ENCODE data around the gene TUBA1B. TPM values are rescaled to one million over a fixed set of nuclear protein-coding genes. Genes with fewer than 3 reads are reported as not detected.
"Not testable (repeated sequence)": the region's sequence is repeated elsewhere in the genome, so short reads cannot be mapped to it uniquely, and the experiment has no call there.

The TUBA1B gene
- polyA plus RNA-seq (2011; rRNA removed), result 2,513 and 3,601 TPM in 2 replicates
- 1,200 and 2,134 TPM in 2 replicates for polyA minus RNA-seq (2011; rRNA and poly(A)+ RNA removed)

GRCh38 chr12:49131051-49131893, at the start of gene TUBA1B:
TUBA1B (minus strand) TSS chr12:49131395; CDS start chr12:49131300, 95 bp downstream.
- TF ChIP-seq CTCF (IDR thresholded peaks at IDR 0.05; ENCODE audit: insufficient read depth, low read depth, low read length), result no peak
- CTCF ChIA-PET, result interaction anchor here (0.6 to 4.6 kb wide), 27 partner anchors 10 to 146 kb away, joined by 3 to 31 read pairs (median 4); partner anchors contain the start of genes LMBR1L and TUBA1A
- no peak for DNase-seq (ENCODE audit: low read depth)
- POLR2A ChIA-PET, result interaction anchor here (0.5 to 2.6 kb wide), 13 partner anchors 17 to 381 kb away, joined by 3 to 24 read pairs (median 8); partner anchors contain the start of genes LMBR1L and TUBA1A
- Histone ChIP-seq H3K36me3 (ENCODE audit: control insufficient read depth, insufficient read depth, low read length) (peaks cover 19% of the 10 kb centered on the region), H3K27me3 (ENCODE audit: control insufficient read depth, insufficient read depth, low read length) (no peaks in the 10 kb centered on the region), H3K4me3 (ENCODE audit: low read depth, low read length) (peak within 1 kb of the TSS; percentile 100)

GRCh38 chr12:49174218-49174617, 43.0 kb upstream of the TUBA1B start:
- POLR2A ChIA-PET, result no interaction called here
- CTCF ChIA-PET, result no interaction called here
- no peak for TF ChIP-seq CTCF (IDR thresholded peaks at IDR 0.05; ENCODE audit: insufficient read depth, low read depth, low read length)

DNA sequence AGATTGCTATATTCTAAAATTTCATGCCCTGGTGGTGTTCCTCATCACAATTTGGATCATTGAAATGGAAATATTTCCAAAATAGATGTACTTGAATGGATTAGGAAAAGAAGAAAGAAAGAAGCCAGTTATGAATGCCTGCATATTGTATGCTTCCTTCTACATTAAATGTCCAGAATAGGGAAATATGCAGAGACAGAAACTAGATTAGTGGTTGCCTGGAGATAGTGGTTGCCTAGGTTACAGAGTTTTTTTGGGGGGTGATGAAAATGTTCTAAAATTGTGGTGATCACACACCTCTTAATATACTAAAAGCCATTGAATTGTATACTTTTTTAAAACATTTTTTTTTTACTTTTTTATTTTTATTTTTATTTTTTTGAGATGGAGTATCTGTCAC, 39.7 kb upstream of the TUBA1B start:
- Histone ChIP-seq H3K27me3 (ENCODE audit: control insufficient read depth, insufficient read depth, low read length) (no peaks in the 10 kb centered on the region), H3K4me3 (ENCODE audit: low read depth, low read length) (no peak overlapping the region), H3K36me3 (ENCODE audit: control insufficient read depth, insufficient read depth, low read length) (no peaks in the 10 kb centered on the region)
- CTCF ChIA-PET, result interaction anchor here (0.5 to 0.7 kb wide), 3 partner anchors 12 to 165 kb away, joined by 3 read pairs; no protein-coding TSS in a partner anchor
- POLR2A ChIA-PET, result no interaction called here
- DNase-seq (ENCODE audit: low read depth), result no peak
- TF ChIP-seq CTCF (IDR thresholded peaks at IDR 0.05; ENCODE audit: insufficient read depth, low read depth, low read length), result no peak

More at GRCh38 chr12:49174218-49174617, 43.0 kb upstream of the TUBA1B start:
- no peak overlapping the region for H3K4me3 ChIP-seq (ENCODE audit: low read depth, low read length)
- no peaks in the 10 kb centered on the region for H3K27me3 ChIP-seq (ENCODE audit: control insufficient read depth, insufficient read depth, low read length)
- no peaks in the 10 kb centered on the region for H3K36me3 ChIP-seq (ENCODE audit: control insufficient read depth, insufficient read depth, low read length)
- no peak for DNase-seq (ENCODE audit: low read depth)

GRCh38 chr12:49165114-49165513, 33.9 kb upstream of the TUBA1B start:
- no peak for DNase-seq (ENCODE audit: low read depth)
- no peaks in the 10 kb centered on the region for H3K27me3 ChIP-seq (ENCODE audit: control insufficient read depth, insufficient read depth, low read length)
- TF ChIP-seq CTCF (IDR thresholded peaks at IDR 0.05; ENCODE audit: insufficient read depth, low read depth, low read length), result no peak
- no peak overlapping the region for H3K4me3 ChIP-seq (ENCODE audit: low read depth, low read length)
- POLR2A ChIA-PET, result no interaction called here
- H3K36me3 ChIP-seq (ENCODE audit: control insufficient read depth, insufficient read depth, low read length), result no peaks in the 10 kb centered on the region
- CTCF ChIA-PET, result interaction anchor here (0.9 kb wide), 1 partner anchor 63 kb away, joined by 3 read pairs; no protein-coding TSS in a partner anchor

GRCh38 chr12:49161901-49162300, 30.7 kb upstream of the TUBA1B start:
- H3K36me3 ChIP-seq (ENCODE audit: control insufficient read depth, insufficient read depth, low read length); H3K4me3 ChIP-seq (ENCODE audit: low read depth, low read length); POLR2A ChIA-PET; DNase-seq (ENCODE audit: low read depth); CTCF ChIA-PET; H3K27me3 ChIP-seq (ENCODE audit: control insufficient read depth, insufficient read depth, low read length): not testable (repeated sequence)

Data from BJ (cell line).